ENCODE measurements around the gene GNAL.
"Not testable (repeated sequence)": the region's sequence is repeated elsewhere in the genome, so short reads cannot be mapped to it uniquely, and the experiment has no call there.

GNAL gene

GRCh38 chr18:11676386-11676785 is 12.7 kb upstream of the GNAL start:
- no peak overlapping the region for H3K4me3 ChIP-seq (ENCODE audit: low read length)
- TF ChIP-seq CTCF (IDR thresholded peaks at IDR 0.05; ENCODE audit: insufficient read depth, low read depth, low read length, missing control alignments), result no peak
- DNase-seq (ENCODE audit: low read depth), result no peak

DNA sequence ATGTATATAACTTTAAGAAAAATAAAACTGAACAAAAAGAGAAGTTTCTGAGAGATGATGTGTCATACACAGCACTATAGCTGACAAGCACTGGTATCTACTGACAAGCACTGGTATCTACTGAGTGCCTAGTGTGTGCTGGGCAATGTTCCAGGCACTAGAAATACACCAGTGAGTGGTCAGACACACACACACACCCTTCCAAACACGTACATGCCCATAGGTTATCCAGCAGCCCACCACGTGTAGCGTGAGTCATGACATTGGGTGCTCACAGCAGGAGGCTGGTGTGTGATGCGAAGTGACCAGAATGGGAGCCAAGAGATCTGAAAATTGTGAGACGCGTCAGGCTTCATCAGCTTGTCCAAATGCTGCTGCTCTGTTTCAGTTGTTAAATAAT is 12.2 kb upstream of the GNAL start:
- H3K4me3 ChIP-seq (ENCODE audit: low read length), result no peak overlapping the region
- no peak for TF ChIP-seq CTCF (IDR thresholded peaks at IDR 0.05; ENCODE audit: insufficient read depth, low read depth, low read length, missing control alignments)
- peak; percentile 60 for DNase-seq (ENCODE audit: low read depth)

DNA sequence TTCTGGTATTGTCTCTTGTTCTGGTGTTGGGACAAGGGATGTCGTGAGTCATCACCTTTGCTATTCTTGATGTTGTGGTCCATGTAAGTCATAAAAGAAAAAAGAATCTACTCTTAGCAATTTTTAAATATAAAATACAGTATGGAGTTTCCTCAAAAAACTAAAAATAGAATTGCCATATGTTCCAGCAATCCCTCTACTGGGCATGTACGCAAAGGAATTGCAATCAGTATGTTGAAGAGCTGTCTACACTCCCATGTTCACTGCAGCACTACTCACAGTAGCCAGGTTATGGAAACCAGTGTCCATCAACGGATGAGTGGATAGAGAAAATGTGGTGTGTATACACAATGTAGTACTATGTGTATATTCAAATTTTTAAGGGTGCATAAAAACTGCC is 10.9 kb upstream of the GNAL start:
- no peak for TF ChIP-seq CTCF (IDR thresholded peaks at IDR 0.05; ENCODE audit: insufficient read depth, low read depth, low read length, missing control alignments)
- H3K4me3 ChIP-seq (ENCODE audit: low read length), result no peak overlapping the region
- DNase-seq (ENCODE audit: low read depth), result no peak

GRCh38 chr18:11689669-11690565 is 853 bp downstream of the GNAL start:
- peak; percentile 49 for DNase-seq (ENCODE audit: low read depth)
- H3K4me3 ChIP-seq (ENCODE audit: low read length), result peak overlapping the region; percentile 58
- no peak for TF ChIP-seq CTCF (IDR thresholded peaks at IDR 0.05; ENCODE audit: insufficient read depth, low read depth, low read length, missing control alignments)

GRCh38 chr18:11690660-11691059 is 1.6 kb downstream of the GNAL start:
- not testable (repeated sequence) for H3K4me3 ChIP-seq (ENCODE audit: low read length); DNase-seq (ENCODE audit: low read depth)

- DNase-seq (ENCODE audit: low read depth), result peak; percentile 46
Measured at GRCh38 chr18:11695736-11696135, 6.7 kb downstream of the GNAL start.

DNA sequence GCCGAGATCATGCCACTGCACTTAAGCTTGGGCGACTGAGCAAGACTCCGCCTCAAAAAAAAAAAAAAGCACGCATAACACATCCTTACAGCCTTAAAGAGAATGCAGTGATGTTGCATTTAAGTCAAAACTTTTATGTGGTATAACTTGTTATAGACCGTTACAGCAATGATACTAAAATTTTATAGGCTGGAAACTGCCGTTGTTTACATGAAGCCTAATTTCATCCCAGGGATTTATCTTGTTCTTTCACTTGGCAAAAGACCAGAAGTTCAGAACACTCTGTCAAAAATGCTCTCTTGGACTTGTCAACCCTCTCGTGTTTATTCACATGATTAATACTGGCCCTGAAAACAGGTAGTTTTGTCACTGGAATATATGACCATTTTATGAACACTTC is 7.4 kb downstream of the GNAL start:
- no peak for TF ChIP-seq CTCF (IDR thresholded peaks at IDR 0.05; ENCODE audit: insufficient read depth, low read depth, low read length, missing control alignments)

More at GRCh38 chr18:11695736-11696135, 6.7 kb downstream of the GNAL start:
- no peak for TF ChIP-seq CTCF (IDR thresholded peaks at IDR 0.05; ENCODE audit: insufficient read depth, low read depth, low read length, missing control alignments)
- H3K4me3 ChIP-seq (ENCODE audit: low read length), result no peak overlapping the region

More for the DNA sequence above, 7.4 kb downstream of the GNAL start:
- no peak overlapping the region for H3K4me3 ChIP-seq (ENCODE audit: low read length)
- no peak for DNase-seq (ENCODE audit: low read depth)
